GM23338 (cell line): ENCODE measurements around the gene GSAP. TPM values are rescaled to one million over a fixed set of nuclear protein-coding genes. Genes with fewer than 3 reads are reported as not detected.

Experiments
- ATAC-seq: fragments of 200-7000 bp; cut with Tn5 transposase; 3 replicates; pipeline ENCODE4 v1.9.1; 2020
- DNase-seq: peaks from one replicate; pipeline ENCODE4 v3.0.0-alpha.2; 2015; ENCODE audit warnings: low spot score
- H2AFZ ChIP-seq: fragments of 200-600 bp; sonication (generic); 2 replicates; pipeline ENCODE4 v1.8.0; 2016; ENCODE audit warnings: antibody characterized with exemption, mild to moderate bottlenecking, moderate library complexity
- H3F3A ChIP-seq: fragments of 200-600 bp; sonication (generic); replicated peaks from 2 replicates; pipeline ENCODE4 v1.8.0; 2017; ENCODE audit warnings: antibody characterized with exemption, mixed run types, low read depth
- H3K27ac ChIP-seq: fragments of 200-600 bp; sonication (generic); 2 replicates; pipeline ENCODE4 v1.6.1; 2016; ENCODE audit warnings: low read depth
- H3K27me3 ChIP-seq: fragments of 200-600 bp; sonication (generic); 2 replicates; pipeline ENCODE4 v1.8.0; 2016; ENCODE audit warnings: mild to moderate bottlenecking, mixed run types, moderate library complexity; ENCODE audit not compliant: insufficient read depth
- H3K36me3 ChIP-seq: fragments of 200-600 bp; sonication (generic); 2 replicates; pipeline ENCODE4 v1.8.0; 2016; ENCODE audit warnings: mild to moderate bottlenecking; ENCODE audit not compliant: insufficient read depth
- H3K4me1 ChIP-seq: fragments of 200-600 bp; sonication (generic); 2 replicates; pipeline ENCODE4 v1.8.0; 2016; ENCODE audit warnings: mild to moderate bottlenecking, moderate library complexity; ENCODE audit not compliant: insufficient read depth
- H3K4me2 ChIP-seq: fragments of 200-600 bp; sonication (generic); 2 replicates; pipeline ENCODE4 v1.7.1; 2017; ENCODE audit warnings: mixed run types
- H3K4me3 ChIP-seq: fragments of 200-600 bp; sonication (generic); 2 replicates; pipeline ENCODE4 v1.6.1; 2016; ENCODE audit warnings: mixed run types
- H3K79me2 ChIP-seq: fragments of 200-600 bp; sonication (generic); replicated peaks from 2 replicates; pipeline ENCODE4 v1.8.0; 2017; ENCODE audit warnings: mild to moderate bottlenecking; ENCODE audit not compliant: insufficient read depth
- H3K9me2 ChIP-seq: fragments of 200-600 bp; sonication (generic); 2 replicates; pipeline ENCODE4 v1.8.0; 2017; ENCODE audit not compliant: insufficient read depth
- H4K20me1 ChIP-seq: fragments of 200-600 bp; sonication (generic); replicated peaks from 2 replicates; pipeline ENCODE4 v1.8.0; 2017; ENCODE audit warnings: mild to moderate bottlenecking; ENCODE audit not compliant: insufficient read depth
- H3K27ac Mint-ChIP-seq: 2 replicates; pipeline ENCODE4 v1.8.0; 2020; ENCODE audit warnings: inconsistent platforms, mild to moderate bottlenecking, moderate library complexity, mixed read lengths
- H3K27me3 Mint-ChIP-seq: 3 replicates; pipeline ENCODE4 v1.8.0; 2022; ENCODE audit warnings: low read depth, mild to moderate bottlenecking, moderate library complexity, mixed read lengths, inconsistent platforms; ENCODE audit not compliant: insufficient read depth, poor library complexity
- H3K36me3 Mint-ChIP-seq: 3 replicates; pipeline ENCODE4 v1.8.0; 2021; ENCODE audit warnings: low read depth, mild to moderate bottlenecking, inconsistent platforms, moderate library complexity, mixed read lengths
- H3K4me1 Mint-ChIP-seq: 3 replicates; pipeline ENCODE4 v1.8.0; 2020; ENCODE audit warnings: mild to moderate bottlenecking, inconsistent platforms, mixed read lengths
- H3K4me3 Mint-ChIP-seq: 3 replicates; pipeline ENCODE4 v1.8.0; 2021; ENCODE audit warnings: moderate library complexity, mild to moderate bottlenecking, inconsistent platforms, mixed read lengths
- H3K9me3 Mint-ChIP-seq: 3 replicates; pipeline ENCODE4 v1.8.0; 2020; ENCODE audit warnings: moderate library complexity, mild to moderate bottlenecking, inconsistent platforms, mixed read lengths
- CREB1 ChIP-seq: fragments of 250-450 bp; sonication (Bioruptor Pico); IDR thresholded peaks from 2 replicates; pipeline ENCODE4 v1.5.0; 2020; ENCODE audit warnings: low read depth, mild to moderate bottlenecking, moderate library complexity
- ETS1 ChIP-seq: IDR thresholded peaks from 2 replicates; pipeline ENCODE4 v1.6.1; 2016; ENCODE audit warnings: antibody characterized with exemption
- EZH2 ChIP-seq: fragments of 200-600 bp; sonication (generic); IDR thresholded peaks from one replicate; pipeline ENCODE4 v1.8.0; 2017; ENCODE audit warnings: antibody characterized with exemption, mild to moderate bottlenecking, low read depth; ENCODE audit not compliant: unreplicated experiment
- EZH2phosphoT487 ChIP-seq: fragments of 200-600 bp; sonication (generic); IDR thresholded peaks from one replicate; pipeline ENCODE4 v1.8.1; 2018; ENCODE audit warnings: antibody characterized with exemption; ENCODE audit not compliant: unreplicated experiment
- JUNB ChIP-seq: IDR thresholded peaks from one replicate; pipeline ENCODE4 v1.6.1; 2016; ENCODE audit warnings: antibody characterized with exemption; ENCODE audit not compliant: unreplicated experiment
- NANOG ChIP-seq: IDR thresholded peaks from 2 replicates; pipeline ENCODE4 v1.6.1; 2016; ENCODE audit warnings: antibody characterized with exemption, borderline replicate concordance
- POLR2AphosphoS5 ChIP-seq: IDR thresholded peaks from 2 replicates; pipeline ENCODE4 v1.6.1; 2016; ENCODE audit warnings: antibody characterized with exemption, low read depth
- STAT1 ChIP-seq: IDR thresholded peaks from one replicate; pipeline ENCODE4 v1.6.1; 2016; ENCODE audit warnings: antibody characterized with exemption; ENCODE audit not compliant: unreplicated experiment
- ZNF114 ChIP-seq: fragments of 250-450 bp; sonication (Bioruptor Pico); IDR thresholded peaks from 2 replicates; pipeline ENCODE4 v1.5.0; 2020; ENCODE audit warnings: mild to moderate bottlenecking, moderate library complexity
- ZNF331 ChIP-seq: fragments of 250-450 bp; sonication (Bioruptor Pico); IDR thresholded peaks from 2 replicates; pipeline ENCODE4 v1.5.0; 2020; ENCODE audit warnings: low read depth, mild to moderate bottlenecking, moderate library complexity
- ZNF462 ChIP-seq: fragments of 250-450 bp; sonication (Bioruptor Pico); IDR thresholded peaks from 2 replicates; pipeline ENCODE4 v1.5.0; 2020; ENCODE audit warnings: mild to moderate bottlenecking, moderate library complexity
- polyA plus RNA-seq: library from polyadenylated mRNA; unstranded; fragments of >200 nt; fragmentation: Nextera tagmentation; extraction: Ambion mirVana; gene quantifications from 2 replicates; pipeline ENCODE4 v1.2.1, GENCODE V29; 2016
- total RNA-seq: library from RNA; depleted of rRNA; stranded (reverse); fragments of >200 nt; shearing (Covaris generic); gene quantifications from 2 replicates; pipeline ENCODE4 v1.2.3, GENCODE V29; 2014
- TF ChIP-seq, protein P1 (sequence below), 2 experiments: fragments of 200-600 bp in 1 of 2; sonication (generic) in 1 of 2; conservative IDR thresholded peaks; 2 replicates each; pipeline versions ENCODE4 v1.5.1 to v1.6.1; 2016 to 2017; ENCODE audit warnings: antibody characterized with exemption in 2 of 2, low read depth in 2 of 2, mild to moderate bottlenecking in 2 of 2, moderate library complexity in 1 of 2
- TF ChIP-seq, protein P2 (sequence below): IDR thresholded peaks from one replicate; pipeline ENCODE4 v1.6.1; 2018; ENCODE audit warnings: antibody characterized with exemption; ENCODE audit not compliant: unreplicated experiment

GSAP gene
- total and polyA plus RNA-seq, 2 experiments from 2014 or later, result 0.63 to 1.1 TPM

DNA sequence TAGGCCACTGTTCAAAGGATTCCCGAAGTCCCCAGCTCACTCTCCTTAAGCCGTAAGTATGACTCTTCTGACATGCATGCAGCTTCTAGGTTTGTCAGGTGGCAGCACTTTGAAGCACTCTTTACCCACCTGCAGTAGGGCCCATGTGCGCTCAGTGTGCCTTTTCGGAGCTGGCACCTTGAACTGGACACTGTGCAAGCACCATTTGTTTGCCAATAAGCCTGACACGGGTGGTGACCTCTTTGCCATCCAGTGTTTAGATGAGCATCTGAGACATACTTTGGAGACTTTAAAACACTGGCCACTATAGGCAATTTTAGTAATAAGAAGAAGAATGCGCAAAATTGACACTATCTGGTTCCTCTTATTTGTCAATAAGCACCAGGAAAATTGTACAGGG, 45.7 kb upstream of the GSAP start:
- H3K27me3 ChIP-seq, result no peaks in the 10 kb centered on the region
- no peaks in the 10 kb centered on the region for H4K20me1 ChIP-seq
- Mint-ChIP-seq H3K27ac (no peak overlapping the region), H3K4me3 (no peak overlapping the region), H3K27me3 (no peaks in the 10 kb centered on the region), H3K36me3 (no peaks in the 10 kb centered on the region), H3K9me3 (no peaks in the 10 kb centered on the region), H3K4me1 (no peaks in the 10 kb centered on the region)
- no peak for ATAC-seq
- H3K4me3 ChIP-seq, result no peak overlapping the region
- H3K36me3 ChIP-seq, result no peaks in the 10 kb centered on the region
- no peaks in the 10 kb centered on the region for H3K79me2 ChIP-seq
- no peaks in the 10 kb centered on the region for H3K9me2 ChIP-seq
- H3F3A ChIP-seq, result no peaks in the 10 kb centered on the region; the same call in 1 of the 2 replicates
- no peak for DNase-seq
- no peak for TF ChIP-seq ETS1
- TF ChIP-seq, protein P1, sequence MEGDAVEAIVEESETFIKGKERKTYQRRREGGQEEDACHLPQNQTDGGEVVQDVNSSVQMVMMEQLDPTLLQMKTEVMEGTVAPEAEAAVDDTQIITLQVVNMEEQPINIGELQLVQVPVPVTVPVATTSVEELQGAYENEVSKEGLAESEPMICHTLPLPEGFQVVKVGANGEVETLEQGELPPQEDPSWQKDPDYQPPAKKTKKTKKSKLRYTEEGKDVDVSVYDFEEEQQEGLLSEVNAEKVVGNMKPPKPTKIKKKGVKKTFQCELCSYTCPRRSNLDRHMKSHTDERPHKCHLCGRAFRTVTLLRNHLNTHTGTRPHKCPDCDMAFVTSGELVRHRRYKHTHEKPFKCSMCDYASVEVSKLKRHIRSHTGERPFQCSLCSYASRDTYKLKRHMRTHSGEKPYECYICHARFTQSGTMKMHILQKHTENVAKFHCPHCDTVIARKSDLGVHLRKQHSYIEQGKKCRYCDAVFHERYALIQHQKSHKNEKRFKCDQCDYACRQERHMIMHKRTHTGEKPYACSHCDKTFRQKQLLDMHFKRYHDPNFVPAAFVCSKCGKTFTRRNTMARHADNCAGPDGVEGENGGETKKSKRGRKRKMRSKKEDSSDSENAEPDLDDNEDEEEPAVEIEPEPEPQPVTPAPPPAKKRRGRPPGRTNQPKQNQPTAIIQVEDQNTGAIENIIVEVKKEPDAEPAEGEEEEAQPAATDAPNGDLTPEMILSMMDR (conservative IDR thresholded peaks at IDR 0.05; ENCODE audit: low read depth in 2 of 2), result no peak
- TF ChIP-seq EZH2, result no peak
- TF ChIP-seq ZNF114 (CRISPR knock-in tag), result no peak
- no peak for TF ChIP-seq JUNB
- no peak for TF ChIP-seq NANOG
- TF ChIP-seq CREB1, result no peak
- TF ChIP-seq EZH2phosphoT487, result no peak
- TF ChIP-seq STAT1, result no peak
- TF ChIP-seq POLR2AphosphoS5, result no peak
- TF ChIP-seq, protein P2, sequence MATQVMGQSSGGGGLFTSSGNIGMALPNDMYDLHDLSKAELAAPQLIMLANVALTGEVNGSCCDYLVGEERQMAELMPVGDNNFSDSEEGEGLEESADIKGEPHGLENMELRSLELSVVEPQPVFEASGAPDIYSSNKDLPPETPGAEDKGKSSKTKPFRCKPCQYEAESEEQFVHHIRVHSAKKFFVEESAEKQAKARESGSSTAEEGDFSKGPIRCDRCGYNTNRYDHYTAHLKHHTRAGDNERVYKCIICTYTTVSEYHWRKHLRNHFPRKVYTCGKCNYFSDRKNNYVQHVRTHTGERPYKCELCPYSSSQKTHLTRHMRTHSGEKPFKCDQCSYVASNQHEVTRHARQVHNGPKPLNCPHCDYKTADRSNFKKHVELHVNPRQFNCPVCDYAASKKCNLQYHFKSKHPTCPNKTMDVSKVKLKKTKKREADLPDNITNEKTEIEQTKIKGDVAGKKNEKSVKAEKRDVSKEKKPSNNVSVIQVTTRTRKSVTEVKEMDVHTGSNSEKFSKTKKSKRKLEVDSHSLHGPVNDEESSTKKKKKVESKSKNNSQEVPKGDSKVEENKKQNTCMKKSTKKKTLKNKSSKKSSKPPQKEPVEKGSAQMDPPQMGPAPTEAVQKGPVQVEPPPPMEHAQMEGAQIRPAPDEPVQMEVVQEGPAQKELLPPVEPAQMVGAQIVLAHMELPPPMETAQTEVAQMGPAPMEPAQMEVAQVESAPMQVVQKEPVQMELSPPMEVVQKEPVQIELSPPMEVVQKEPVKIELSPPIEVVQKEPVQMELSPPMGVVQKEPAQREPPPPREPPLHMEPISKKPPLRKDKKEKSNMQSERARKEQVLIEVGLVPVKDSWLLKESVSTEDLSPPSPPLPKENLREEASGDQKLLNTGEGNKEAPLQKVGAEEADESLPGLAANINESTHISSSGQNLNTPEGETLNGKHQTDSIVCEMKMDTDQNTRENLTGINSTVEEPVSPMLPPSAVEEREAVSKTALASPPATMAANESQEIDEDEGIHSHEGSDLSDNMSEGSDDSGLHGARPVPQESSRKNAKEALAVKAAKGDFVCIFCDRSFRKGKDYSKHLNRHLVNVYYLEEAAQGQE, result no peak
- TF ChIP-seq ZNF331, result no peak
- no peak for TF ChIP-seq ZNF462 (CRISPR knock-in tag)
- no peak overlapping the region for H3K27ac ChIP-seq
- no peak overlapping the region for H2AFZ ChIP-seq
- H3K4me2 ChIP-seq, result no peak overlapping the region
- H3K4me1 ChIP-seq, result no peaks in the 10 kb centered on the region
